CD4-positive, alpha-beta T cell treated with Interleukin-12 subunit alpha and Interleukin-12 subunit beta, for 1 hour (primary cell): ENCODE data around the gene TGFBRAP1.
"Not testable (repeated sequence)": the region's sequence is repeated elsewhere in the genome, so short reads cannot be mapped to it uniquely, and the experiment has no call there.

Source experiments
- DNase-seq: peaks from one replicate; pipeline ENCODE4 v3.0.0-alpha.2; 2020

TGFBRAP1 gene

DNA sequence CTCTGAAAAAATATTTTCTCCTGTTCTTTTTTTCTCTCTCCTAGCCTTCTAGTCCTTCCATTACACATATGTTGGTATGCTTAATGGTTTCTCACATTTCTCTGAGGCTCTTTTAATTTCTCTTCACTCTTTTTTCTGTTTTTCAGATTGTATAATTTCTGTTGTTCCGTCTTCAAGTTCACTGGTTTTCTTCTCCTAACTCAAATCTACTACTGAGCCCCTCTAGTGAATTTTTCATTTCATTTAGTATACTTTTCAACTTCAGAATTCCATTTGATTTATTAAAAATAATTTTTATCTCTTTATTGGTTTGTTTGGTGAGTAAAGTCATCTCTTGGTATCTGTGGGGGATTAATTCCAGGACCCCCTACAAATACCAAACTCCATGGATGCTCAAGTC is 27.6 kb upstream of the TGFBRAP1 start:
- DNase-seq, result no peak

DNA sequence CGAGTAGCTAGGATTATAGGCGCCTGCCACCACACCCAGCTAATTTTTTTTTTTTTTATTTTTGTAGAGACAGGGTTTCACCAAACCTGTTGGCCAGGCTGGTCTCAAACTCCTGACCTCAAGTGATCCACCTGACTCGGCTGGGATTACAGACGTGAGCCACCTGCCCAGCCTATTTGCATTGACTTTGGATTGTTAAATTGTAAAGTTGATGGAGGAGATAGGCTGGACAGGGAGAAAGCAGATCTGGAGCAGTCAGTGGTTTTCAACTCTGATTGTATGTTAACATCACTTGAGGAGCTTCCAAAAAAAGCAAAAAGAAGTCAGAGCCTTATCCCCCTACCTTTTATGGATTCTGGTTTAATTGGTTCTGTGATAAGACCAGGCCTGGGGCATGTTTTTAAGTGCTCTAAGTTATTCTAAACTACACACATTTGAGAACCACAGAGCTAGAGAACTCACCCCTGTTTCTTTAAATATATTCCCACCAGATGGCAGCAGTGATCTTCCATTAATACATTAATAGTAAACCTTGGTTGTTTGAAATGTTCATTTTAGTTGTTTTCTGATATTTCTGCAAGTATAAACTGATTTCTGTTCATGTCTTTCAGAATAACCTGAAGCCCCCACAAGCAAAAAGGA is 15.3 kb upstream of the TGFBRAP1 start:
- peak; percentile 40 for DNase-seq

DNA sequence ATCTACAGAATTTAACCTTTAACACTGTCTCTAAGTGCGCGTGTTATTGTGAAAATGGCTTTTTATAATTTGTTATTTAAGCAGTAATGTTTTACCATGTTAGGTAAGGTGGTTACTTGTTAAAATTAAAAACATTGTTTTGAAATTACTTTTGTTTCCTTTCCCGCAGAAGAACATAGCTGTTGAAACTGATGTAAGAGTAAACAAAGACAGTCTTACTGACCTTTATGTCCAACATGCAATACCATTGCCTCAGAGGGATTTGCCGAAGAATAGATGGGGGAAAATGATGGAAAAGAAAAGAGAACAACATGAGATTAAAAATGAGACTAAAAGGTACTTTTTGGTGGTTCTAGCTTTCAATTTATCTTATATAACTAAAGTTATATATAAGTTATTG is 9.9 kb upstream of the TGFBRAP1 start:
- DNase-seq, result no peak

DNA sequence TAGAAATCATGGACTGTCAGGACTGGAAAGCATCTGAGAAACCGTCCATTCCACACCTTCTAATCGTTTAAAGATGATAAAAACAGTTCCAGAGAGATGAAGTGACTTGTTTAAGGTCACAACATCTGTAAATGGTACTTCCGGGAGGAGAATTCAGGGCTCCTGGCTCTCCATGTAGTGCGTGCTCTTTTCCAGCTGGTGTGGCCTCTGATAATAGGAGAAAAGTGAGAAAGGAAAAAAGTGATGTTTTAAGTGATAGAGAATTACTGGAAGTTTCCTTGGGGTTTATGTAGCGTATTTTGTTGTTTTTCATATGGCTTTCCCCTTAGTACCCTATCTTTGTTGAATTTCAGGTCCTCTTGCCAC is 8.5 kb upstream of the TGFBRAP1 start:
- peak; percentile 14 for DNase-seq

DNA sequence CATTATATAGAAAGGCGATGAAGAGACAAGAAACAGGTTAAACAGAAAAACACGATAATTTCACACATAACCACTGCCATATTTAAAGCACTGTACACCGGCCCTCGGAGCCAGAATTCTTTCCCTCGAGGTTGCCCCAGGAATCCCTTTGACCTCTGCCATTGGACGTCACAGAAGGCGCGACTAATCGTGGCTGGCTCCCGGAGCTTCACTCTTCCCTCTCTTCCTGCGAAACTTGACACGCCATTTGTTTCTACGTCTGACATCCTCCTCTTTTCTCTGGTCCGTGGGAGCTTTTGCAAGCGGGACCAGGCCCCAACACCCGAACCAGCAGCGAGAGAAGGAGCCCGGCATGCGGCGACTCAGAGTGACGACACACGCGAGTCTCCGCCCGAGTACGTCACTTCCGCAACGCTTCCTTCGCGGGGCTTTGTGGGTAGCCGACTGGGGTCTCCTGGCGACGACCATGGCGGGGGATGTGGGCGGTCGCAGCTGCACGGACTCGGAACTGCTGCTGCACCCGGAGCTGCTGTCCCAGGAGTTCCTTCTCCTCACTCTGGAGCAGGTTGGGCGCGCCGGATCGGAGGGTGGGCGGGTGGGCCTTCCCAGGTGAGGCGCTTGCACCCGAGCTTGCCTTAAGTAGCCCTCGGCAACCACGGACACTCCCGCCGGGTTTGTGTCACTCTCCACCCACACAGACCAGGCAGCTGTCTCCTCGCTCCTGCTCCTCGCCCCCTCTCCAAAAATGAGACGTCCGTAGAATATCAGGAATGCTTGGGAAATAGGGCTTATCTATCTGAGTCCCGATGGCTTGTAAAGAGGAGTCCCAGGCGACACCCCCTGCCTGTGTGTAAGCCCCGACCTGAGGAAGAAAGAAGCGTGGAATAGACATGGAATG is 7.8 kb upstream of the TGFBRAP1 start, which contains the start of gene C2orf49:
C2orf49 (plus strand) TSS at position 419 of the 898 bp plus-strand sequence; CDS start at position 467, 48 bp downstream.
- DNase-seq, result peak; percentile 91

DNA sequence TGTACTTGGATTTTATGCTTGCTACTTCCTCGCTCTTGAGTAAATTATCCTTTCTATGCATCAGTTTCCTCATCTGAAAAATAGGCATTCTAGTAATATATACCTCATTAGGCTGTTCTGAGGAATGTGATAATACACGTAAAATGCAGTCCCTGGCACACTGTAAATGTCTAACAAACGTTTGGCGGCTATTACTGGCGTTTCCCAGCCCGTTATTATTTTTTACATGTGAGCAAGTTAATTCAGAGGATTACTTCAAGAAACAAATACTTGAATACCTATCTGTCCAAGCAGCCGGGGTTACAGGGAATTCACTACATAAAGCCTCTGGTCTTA is 7.2 kb upstream of the TGFBRAP1 start:
- no peak for DNase-seq

DNA sequence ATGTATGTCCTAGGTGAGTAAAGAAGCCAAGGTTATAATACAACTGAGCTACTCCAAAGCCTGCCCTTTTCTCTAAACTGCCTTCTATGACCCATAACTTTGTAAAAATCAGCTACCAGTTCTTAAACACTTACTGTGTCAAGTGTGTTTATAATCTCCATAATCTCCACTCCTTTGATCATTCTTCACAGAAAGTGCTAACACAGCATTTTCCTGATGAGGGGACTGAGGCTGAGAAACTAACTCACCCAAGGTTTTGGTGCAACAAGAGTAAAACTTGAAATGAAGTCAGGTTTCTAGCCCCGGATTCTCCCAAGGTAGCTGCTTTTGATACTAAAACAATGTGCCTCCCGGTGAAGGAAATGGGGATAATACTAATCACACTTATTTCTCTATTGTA is 5.9 kb upstream of the TGFBRAP1 start:
- no peak for DNase-seq

DNA sequence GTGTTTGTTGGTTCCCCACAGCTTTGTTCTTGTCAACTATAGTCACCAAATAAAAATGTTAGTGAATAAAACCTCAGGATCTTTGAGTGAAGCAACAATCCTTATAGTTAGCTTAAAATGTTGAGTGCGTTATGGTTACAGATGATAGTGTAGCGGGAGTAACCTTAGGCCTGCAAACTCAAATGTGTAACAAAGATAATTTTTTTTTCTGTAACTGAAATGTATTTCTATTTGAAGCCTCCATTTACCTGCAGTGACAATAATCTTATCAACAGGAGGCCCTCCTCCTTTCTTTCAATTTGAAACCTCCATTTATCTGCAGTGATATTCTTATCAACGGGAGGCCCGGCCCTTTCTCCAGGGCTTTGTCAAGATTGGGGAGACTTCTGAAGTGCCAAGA is 4.7 kb upstream of the TGFBRAP1 start:
- no peak for DNase-seq

DNA sequence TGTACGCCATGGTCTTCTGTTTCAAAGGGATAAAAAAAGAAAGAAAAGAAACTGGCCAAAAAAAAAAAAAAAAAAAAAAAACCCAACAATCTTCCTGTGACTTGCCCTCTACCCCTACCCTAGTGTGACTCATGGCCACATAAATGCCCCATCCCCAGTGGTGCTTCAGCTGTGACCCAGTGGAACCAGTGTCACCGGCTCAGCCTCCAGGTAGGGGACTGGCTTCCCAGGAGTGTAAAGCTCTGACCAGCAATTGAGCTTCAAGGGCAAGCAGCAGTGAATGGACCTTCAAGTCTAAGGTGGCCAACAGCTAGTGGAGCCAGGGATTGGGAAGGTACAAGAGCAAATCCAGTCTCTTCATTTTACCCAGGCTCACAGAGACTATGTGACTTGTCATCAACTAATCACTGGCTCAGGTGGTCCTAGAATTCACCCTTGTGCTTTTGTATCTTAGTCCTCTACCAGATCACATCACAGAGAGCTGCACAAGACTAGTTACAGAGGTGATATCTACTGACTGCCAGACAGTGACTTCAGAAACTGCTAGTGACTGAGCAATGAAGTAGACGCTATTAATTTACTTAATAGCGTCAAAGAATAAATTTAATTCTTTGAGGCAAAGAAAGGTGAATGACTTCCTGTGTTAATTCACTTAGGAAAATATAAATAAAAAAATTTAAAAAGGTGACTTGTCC is 1.3 kb upstream of the TGFBRAP1 start:
- DNase-seq, result no peak

DNA sequence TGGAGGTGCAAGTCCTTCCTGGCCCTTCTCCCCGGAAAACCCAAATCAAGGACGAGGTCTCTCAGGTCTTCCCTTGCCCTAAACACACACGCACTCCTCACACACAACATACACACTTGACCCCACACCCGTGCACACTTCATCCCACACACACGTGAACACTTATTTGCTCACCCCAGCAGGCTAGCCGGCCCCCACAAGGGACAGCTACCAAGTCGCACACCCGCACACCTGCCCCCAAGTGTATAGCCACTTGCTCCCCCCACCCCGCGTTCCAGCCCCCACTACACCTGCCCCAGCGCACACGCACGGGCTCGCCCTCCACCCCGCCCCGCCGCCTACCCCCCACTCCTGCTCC is 359 bp downstream of the TGFBRAP1 start:
- DNase-seq, result no peak

DNA sequence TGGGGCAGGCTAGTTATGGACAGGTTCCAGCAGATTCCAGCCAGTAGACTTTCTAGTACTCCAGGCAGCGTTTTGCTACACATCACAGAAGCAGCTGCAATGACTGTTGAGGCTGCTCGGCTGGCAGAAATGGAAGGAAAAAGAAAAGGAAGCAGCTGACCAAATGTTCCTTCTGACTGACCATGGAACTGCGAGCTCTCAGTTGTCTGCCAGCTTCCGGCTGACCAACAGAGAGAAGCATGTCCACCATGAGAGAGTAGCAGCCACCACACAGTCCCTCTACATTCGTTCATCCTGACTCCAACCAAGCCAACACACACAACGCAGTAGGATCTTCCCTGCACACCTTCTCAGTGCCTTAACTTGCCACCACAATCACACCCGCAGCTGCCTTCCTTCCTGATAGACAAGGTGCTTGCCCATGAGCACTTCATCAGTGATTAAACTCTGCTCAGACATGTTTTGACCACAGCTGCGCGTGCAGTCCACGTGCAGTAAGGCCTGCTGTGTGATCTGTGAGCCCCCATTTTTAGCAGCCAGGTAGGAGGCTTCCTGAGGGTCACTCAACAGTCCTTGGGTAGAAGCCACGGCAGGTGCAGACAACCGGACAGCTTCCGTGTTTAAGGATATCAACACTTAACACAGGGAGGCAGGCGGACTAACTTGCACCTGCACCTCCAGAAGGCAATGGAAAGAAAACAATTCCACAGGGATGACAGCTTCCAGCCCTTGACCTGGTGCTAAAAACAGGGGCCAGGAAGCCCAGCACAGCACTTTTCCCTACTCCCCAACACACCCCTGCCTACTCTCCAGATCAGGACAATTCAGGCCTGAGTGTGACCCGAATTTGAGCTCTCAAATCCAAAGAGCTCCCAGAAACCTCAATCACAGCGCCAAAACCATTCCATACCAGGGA is 996 bp downstream of the TGFBRAP1 start:
- peak; percentile 41 for DNase-seq

DNA sequence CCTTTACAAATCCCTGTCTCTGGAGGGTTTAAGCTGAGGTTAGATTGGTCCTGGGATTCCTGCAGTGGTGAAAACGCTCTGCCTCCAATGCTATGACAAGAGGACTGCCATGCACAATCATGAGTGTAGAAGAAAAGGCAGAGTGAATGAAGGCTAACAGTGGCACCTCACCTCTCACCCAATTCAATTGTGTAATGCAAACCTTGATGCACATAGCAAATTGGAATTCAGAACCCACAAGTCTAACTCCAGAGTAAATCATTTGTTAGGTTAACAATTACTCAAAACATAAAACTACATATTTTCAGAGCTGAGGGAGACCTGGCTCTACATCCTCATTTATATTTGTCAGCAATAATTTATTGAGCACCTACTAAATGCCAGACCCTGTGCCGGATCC is 1.8 kb downstream of the TGFBRAP1 start:
- no peak for DNase-seq

DNA sequence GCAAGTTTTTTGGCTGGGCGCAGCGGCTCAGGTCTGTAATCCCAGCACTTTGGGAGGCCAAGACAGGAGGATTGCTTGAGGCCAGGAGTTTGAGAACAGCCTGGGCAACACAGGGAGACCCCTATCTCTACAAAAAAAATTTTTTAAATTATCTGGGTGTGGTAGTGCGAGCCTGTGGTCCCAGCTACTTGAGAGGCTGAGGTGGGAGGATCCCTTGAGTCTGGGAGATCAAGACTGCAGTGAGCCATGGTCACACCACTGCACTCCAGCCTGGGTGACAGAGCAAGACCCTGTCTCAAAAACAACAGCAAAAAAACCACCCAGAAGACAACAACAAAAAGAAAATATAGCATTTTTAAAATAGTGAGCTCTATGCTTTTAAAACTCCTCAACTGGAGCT is 2.3 kb downstream of the TGFBRAP1 start:
- not testable (repeated sequence) for DNase-seq

DNA sequence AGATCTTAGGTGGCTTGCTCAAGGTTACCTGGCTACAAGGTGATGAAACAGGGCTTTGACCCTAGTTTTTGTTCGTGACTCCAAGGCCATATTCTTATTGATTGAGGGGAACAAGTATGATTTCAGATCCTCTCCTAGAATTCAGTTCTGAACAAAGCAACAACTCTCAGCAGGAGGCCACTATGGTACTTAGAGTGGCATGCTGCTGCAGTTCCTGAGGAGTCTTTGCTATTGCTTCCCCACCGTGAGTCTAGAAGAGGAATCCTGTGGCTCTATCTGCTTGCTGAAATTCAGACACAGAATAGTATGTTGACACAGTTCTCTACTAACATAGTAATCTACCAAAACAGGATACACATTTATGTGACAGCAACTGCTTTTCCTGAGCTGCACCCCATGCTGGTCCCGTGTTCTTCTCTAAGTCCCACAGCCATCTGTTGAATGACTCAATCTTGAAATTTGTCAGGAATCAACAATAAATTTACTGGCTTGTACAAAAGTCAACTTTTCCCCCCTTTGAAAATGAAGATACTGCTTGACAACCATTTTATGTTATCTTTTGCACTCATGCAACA is 4.1 kb downstream of the TGFBRAP1 start:
- DNase-seq, result no peak

DNA sequence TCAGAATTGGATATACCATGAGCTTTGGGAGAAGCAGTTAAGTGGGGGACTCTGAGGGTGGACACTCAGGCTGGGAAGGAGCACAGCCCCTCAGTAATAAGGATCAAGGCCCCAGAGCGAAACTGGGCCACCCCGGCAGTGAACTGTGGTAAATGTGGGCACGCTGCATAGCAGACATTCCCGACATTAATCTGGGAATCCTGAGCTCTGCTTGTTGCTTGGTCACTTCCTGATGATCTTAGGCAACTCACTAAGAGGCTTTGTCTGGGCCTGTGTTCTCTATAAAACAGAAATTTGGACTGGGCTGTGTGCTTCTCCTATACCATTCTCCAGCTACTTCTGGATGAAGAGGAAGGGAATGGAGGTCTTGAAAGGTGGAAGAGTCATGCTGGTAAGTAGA is 4.8 kb downstream of the TGFBRAP1 start:
- no peak for DNase-seq

DNA sequence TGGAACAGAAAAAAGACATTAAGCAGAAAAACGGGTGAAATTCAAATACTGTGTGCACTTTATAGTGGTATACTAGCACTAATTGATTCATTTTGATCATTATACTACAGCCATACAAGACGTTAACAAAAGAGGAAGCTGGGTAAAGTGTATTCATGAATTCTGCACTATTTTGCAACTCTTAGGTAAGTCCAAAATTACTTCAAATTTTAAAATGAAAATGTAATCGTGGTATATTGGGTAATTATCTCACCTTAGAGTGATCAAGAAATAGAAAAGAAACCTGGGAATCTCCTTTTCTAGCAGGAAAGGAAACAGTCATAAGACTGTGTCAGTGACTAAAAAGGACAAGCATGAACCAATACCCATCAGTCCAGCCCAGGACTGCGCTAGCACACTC is 5.4 kb downstream of the TGFBRAP1 start:
- no peak for DNase-seq

DNA sequence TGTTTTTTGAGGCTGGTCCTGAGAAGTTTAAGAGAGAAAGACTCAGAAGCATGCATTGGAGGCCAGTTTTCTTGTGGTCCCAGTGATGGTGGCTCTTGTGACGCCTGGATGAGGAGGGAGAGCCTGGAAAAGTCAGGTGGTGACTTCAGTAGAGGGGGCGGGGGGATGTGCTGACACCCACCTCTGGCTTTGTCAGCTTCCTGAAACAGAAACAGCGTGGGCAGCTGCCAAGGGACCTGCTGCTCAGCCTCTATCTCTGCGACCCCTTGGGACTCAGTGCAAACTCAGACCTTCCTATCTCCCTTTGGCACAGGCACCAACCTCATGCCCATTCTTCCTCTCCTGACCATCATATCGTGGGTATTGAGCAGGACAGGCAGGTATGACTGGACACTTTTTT is 6.4 kb downstream of the TGFBRAP1 start:
- DNase-seq, result no peak

DNA sequence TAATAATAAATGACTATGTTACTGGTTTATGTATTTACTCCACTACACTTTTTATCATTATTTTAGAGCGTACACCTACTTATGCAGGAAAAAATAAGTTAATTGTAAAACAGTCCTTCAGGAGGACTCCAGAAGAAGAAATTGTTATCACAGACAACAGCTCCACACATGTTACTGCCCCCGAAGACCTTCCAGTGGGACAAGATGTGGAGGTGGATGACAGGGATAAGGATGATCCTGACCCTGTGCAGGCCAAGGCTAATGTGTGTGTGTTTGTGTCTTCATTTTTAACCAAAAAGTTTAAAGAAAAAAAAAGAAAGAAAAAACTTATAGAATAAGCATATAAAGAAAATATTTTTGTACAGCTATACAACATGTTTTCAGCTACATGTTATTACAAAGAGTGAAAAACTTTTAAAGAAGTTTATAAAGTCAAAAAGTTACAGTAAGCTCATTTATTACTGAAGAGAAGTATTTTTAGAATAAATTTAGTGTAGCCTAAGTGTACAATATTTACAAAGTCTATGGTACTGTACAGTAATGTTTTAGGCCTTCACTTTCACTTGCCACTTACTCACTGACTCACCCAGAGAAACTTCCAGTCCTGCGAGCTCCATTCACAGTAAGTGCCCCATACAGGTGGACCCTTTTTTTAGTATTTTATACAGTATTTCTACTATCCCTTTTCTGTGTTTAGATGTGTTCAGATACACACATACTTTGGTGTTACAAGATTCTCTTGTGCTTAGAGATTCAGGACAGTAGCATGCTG is 7.5 kb downstream of the TGFBRAP1 start:
- no peak for DNase-seq

DNA sequence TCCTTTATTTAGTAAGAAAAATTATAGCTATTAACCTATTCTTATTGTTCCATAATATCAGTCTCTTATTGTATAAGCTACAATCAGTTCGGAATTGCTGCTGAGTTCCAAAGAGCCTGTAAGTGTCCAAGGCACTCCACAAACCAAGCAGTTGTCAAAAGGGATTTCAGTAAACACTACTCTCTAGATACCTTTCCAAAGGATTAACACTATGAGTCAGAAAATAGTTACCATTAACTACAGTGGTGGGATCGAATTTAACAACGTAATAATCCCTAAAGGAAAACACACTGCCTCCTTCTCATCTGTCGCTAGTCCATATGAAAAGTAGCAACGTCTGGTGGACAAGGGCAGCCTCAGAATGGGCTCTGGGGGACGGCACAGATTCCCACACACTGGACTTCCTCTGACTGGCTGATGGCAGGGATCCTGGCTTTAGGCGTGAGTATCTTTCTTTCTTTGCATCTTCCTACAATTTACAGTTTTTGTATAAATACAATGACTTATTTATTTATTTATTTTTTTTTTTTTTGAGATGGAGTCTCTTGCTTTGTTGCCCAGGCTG is 8.8 kb downstream of the TGFBRAP1 start:
- no peak for DNase-seq

DNA sequence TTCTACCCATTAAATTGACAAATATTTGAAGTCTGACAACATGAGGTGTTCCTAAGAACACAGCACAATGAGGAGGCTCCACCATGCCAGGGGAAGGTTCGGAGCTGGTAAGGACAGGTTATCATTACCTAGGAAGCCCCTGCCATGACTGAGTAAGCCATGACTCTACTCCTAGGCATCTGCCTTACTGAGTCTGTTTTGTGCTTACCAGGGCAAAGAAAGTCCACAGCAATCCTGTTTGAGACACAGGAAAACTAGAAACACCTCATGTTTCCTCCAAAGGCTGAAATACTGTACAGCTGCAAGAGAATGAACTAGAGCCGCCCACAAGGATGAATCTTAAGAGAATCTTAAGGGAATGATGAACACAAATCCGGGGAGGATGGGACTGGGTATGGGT is 11.6 kb downstream of the TGFBRAP1 start:
- no peak for DNase-seq

DNA sequence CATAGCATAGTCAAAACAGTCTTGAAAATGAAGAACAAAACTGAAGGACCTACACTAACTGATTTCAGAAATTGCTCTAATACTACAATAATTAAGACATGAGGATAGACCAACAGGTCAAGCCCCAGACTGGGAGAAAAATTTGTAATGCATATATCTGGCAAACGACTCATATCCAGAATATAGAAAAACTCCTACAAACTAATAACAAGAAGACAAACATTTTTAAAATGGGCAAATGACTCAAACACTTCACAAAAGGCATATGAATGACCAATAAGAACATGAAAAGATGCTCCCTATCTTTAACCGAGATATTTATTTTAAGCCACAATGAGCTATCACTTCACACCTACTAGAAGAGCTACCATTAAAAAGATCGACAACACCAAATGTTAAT is 14.2 kb downstream of the TGFBRAP1 start:
- no peak for DNase-seq
